NCI-H146 (cell line): Measurements from ENCODE around the gene SLC6A16.
"Not testable (repeated sequence)": the region's sequence is repeated elsewhere in the genome, so short reads cannot be mapped to it uniquely, and the experiment has no call there.

Experiments used
- DNase-seq: peaks from one replicate; lab custom pipeline; 2025; lab: John Stamatoyannopoulos, UW

The SLC6A16 gene

DNA sequence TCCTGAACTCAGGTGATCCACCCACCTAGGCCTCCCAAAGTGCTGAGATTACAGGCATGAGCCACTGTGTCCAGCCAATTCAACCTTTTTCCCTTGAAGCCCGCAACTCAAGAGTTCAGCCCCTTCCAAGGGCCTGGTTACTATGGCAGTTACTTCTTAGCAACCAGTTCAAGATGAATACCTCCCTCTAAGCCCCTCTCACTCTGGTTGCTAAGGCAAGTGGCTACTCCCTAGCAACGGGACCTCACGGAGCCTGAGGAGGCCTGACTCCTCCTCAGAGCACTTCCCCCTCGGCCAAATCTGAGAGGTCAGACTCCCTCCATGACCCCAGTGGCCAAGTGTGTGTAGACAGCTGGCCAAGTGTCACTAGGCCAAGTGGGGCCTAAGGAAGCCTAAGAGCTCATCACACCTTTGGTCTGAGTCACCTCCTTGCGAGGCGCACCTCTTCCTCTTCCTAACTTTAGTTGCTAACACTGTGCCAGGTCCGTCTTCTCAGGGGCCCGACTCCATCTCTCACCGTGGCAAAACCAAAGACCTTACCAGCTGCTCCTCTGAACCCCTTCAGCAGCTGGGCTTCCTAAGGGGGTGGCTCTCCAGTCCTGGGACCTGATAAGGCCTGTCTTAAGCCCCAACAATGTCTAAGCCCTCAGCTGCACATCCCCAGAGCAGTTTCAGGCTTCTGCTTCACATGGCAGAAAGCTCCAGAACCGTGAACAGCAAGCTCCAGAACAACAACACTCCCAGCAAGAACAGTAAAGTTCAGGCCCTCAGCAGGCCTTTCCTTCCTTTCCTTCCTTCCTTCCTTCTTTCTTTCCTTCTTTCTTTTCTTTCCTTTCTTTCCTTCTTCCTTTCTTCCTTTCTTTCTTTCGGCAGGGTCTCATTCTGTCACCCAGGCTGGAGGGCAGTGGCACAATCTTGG, 19.8 kb upstream of the SLC6A16 start:
- no peak for DNase-seq

DNA sequence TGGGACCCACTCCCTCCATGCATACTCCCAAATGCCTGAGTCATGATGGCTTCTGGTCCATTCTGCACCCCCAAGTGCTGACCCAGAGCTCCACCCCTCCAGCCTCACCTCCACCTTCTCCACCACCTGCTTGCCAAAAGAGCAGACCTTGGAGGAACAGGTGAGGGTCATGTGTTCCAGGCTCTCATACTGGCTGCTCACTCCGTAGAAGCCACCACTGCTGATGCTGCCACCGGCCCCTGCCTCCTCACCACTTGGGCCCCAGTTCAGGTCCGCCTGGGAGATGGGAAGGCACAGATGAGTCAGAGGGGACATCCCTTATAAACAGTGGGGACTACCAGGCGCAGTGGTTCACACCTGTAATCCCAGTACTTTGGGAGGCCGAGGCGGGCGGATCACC, 18.1 kb upstream of the SLC6A16 start:
- DNase-seq, result no peak

GRCh38 chr19:49342291-49342721, 17.3 kb upstream of the SLC6A16 start:
- DNase-seq, result no peak

- no peak for DNase-seq
Measured at GRCh38 chr19:49340865-49341718, 16.1 kb upstream of the SLC6A16 start.

DNA sequence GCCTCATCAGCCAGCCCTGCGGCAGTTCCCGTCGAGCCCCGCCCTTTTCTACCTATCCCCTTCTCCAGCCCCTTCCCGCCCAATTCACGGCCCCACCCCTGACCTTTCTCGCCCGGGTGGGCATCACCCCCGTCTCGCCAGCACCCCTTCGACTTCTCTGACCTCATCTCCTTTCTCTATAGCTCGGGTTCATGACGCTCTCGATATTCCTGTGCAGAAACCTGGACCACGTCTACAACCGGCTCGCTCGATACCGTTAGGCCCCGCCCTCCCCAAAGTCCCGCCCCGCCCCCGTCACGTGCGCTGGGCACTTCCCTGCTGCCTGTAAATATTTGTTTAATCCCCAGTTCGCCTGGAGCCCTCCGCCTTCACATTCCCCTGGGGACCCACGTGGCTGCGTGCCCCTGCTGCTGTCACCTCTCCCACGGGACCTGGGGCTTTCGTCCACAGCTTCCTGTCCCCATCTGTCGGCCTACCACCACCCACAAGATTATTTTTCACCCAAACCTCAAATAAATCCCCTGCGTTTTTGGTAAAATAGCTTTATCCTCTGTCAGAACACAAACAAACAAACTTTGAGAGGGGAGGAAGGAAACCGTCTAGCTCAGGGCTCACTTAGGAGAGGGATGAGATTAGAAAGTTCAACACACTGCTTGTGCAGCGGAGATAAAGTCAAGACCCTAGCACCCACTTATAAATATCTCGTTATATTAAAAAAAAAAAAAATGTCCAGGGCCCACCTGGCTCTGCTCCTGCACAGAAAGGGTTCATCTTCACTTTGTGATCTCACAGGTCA, 15.3 kb upstream of the SLC6A16 start:
- peak; percentile 34 for DNase-seq

GRCh38 chr19:49339301-49340068, 14.5 kb upstream of the SLC6A16 start:
- peak; percentile 26 for DNase-seq

GRCh38 chr19:49338691-49339300, 13.8 kb upstream of the SLC6A16 start:
- peak; percentile 36 for DNase-seq

DNA sequence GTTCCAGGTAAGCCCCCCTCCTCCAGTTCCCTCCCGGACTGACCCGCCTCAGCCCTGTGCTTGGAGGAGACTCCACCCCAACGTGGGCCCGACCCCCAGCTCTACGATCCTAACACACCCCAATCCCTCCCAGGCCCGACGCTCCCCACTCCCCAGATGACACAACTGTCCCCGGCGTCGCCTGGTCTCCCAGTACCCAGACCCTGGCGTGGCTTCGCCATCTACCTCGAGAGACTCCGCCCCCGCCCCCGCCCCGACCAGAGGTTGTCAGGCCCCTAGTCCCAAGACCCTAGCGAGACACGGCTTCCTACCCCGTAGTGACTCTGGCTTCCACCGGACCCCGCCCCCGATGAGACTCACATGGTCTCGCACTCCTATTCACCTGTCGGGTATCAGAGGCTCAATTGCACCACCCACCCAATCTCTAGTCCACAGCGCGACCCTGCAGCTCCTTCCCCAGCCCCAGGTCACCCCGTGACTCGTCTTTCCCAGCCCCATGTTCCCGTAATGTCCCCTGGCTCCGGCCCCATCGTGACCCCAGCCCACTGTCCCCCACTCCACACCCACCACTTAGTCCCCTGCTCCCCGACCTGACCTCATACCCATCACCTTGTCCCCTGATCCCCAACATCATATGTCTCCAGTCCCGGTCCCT, 13.2 kb upstream of the SLC6A16 start:
- no peak for DNase-seq

GRCh38 chr19:49337267-49338022, 12.5 kb upstream of the SLC6A16 start:
- DNase-seq, result no peak

DNA sequence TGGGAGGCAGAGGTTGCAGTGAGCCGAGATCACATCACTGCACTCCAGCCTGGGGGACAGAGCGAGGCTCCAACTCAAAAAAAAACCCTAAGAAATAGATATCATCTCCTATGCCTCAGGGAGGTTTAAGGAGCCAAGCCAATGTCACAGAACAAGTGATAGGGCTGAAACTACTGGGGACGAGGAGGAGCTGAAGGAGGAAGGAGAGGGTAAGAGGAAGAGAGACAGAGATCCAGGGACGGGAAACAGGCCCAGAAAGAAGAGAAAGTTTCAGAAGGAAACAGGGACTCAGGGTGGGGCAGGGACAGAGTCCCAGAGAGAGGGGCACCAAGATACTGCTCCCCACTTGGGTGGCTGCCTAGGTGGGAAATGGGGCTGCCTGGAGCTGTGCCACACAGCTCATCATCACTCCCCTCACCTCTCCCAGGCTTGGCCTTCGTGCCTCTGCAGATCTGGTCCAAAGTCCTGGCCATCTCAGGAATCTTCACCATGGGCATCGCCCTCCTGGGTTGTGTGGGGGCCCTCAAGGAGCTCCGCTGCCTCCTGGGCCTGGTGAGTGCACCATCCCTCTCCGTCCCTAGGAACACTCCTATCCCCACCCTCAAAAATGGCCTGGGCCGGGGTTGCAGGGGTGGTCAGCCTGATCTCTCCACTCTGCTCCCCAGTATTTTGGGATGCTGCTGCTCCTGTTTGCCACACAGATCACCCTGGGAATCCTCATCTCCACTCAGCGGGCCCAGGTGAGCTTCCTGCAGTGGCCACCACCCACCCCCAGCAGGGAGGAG, 11.7 kb upstream of the SLC6A16 start:
- DNase-seq, result no peak

GRCh38 chr19:49335784-49336481, 10.9 kb upstream of the SLC6A16 start:
- no peak for DNase-seq

- DNase-seq, result no peak
Measured at GRCh38 chr19:49335071-49335783, 10.2 kb upstream of the SLC6A16 start, which contains the start of gene CD37. Gene CD37 (plus strand): TSS chr19:49335406. CDS start chr19:49335541, 135 bp downstream.

GRCh38 chr19:49333811-49334288, 8.9 kb upstream of the SLC6A16 start:
- no peak for DNase-seq

GRCh38 chr19:49333418-49333805, 8.4 kb upstream of the SLC6A16 start:
- DNase-seq, result no peak

DNA sequence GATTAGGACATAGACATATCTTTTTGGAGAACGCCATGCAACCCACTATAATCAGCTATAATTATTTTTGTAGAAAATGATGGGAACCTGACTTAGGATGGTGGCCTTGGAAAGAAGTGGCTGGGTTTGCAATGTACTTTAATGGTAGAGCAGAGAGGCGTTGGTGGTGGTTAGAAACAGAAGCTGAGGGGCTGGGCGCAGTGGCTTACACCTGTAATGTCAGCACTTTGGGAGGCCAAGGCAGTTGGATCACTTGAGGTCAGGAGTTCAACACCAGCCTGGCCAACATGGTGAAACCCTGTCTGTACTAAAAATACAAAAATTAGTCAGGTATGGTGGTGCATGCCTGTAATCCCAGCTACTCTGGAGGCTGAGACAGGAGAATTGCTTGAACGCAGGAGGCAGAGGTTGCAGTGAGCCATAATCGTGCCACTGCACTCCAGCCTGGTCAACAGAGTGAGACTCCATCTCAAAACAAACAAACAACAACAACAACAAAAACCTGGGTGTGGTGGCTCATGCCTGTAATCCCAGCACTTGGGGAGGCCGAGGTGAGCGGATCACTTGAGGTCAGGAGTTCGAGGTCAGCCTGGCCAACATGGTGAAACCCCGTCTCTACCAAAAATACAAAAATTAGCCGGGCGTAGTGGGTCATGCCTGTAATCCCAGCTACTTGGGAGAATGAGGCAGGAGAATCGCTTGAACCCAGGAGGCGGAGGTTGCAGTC, 7.9 kb upstream of the SLC6A16 start:
- DNase-seq, result not testable (repeated sequence)

DNA sequence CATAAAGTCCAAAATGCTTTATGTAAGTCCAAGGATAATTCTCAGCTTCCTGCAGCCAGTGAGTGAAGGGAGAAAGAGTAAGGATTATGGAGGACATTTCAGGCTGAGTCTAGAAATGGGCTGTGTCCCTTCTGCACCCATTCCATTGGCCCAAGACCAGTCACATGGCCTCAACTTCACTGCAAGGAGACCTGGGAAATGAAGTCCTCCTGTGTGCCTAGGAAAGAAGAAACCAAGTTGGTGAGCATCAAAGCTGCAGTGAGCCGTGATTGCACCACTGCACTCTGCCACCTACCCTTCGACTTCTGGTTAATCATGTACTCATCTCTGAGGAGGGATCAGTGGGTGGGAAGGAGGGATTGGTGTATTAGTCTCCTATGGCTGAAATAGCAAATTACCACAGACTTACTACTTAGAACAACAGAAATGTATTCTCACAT, 6.6 kb upstream of the SLC6A16 start:
- no peak for DNase-seq
